T-cell (primary cell): ENCODE measurements around the gene PIN1. TPM values are rescaled to one million over a fixed set of nuclear protein-coding genes. Genes with fewer than 3 reads are reported as not detected.
A peak's percentile ranks its signal among the peaks of the same experiment; 100 is the strongest.

ENCODE experiments used
- ATAC-seq, 4 experiments: fragments of 200-7000 bp in 3 of 4; fragments of 150-1000 bp in 1 of 4; cut with Tn5 transposase; replicated peaks in 1 of 4; 1 replicate in 3 of 4; 2 replicates in 1 of 4; pipeline ENCODE4 v1.10.0; 2021; ENCODE audit warnings: moderate library complexity in 3 of 4, mild to moderate bottlenecking in 2 of 4, moderate number of reproducible peaks in 1 of 4
- CTCF ChIA-PET, 2 donors: fragments of 300-600 bp; sonication (Branson Sonifier 250); formaldehyde crosslinking; loops; one replicate each; lab custom pipeline; 2022; ENCODE audit warnings: antibody characterized with exemption in 2 of 2; lab: Charles Lee
- POLR2A ChIA-PET, 2 donors: fragments of 300-600 bp; sonication (Branson Sonifier 250); formaldehyde crosslinking; loops; one replicate each; lab custom pipeline; 2022; ENCODE audit warnings: antibody characterized with exemption in 2 of 2; lab: Charles Lee
- DNase-seq, 35 experiments: peaks; one replicate each; pipeline versions ENCODE4 v3.0.0 to v3.0.0-alpha.2; 2013 to 2023
- H3K27ac ChIP-seq: one replicate; pipeline ENCODE4 v1.5.1; 2013; ENCODE audit warnings: low read length
- H3K27me3 ChIP-seq, 2 experiments: replicated peaks in 1 of 2; 1 replicate in 1 of 2; 2 replicates in 1 of 2; pipeline versions ENCODE4 v1.6.1 to v1.7.0; 2013; ENCODE audit warnings: low read length in 1 of 2, mixed read lengths in 1 of 2; ENCODE audit not compliant: control insufficient read depth in 2 of 2, insufficient read depth in 2 of 2; ENCODE audit errors: extremely low read depth in 1 of 2
- H3K36me3 ChIP-seq, 2 donors: 1 replicate in 1 of 2; 2 replicates in 1 of 2; pipeline versions ENCODE4 v1.6.1 to v1.7.0; 2013; ENCODE audit warnings: low read length in 1 of 2; ENCODE audit not compliant: control insufficient read depth in 2 of 2, insufficient read depth in 1 of 2; ENCODE audit errors: extremely low read depth in 1 of 2
- H3K4me1 ChIP-seq, 2 experiments: 1 replicate in 1 of 2; 2 replicates in 1 of 2; pipeline versions ENCODE4 v1.6.1 to v1.7.0; 2013; ENCODE audit warnings: low read length in 2 of 2, mixed read lengths in 1 of 2; ENCODE audit not compliant: insufficient read depth in 2 of 2, control insufficient read depth in 1 of 2; ENCODE audit errors: extremely low read depth in 1 of 2
- H3K4me3 ChIP-seq, 2 donors: 1 replicate in 1 of 2; 2 replicates in 1 of 2; pipeline versions ENCODE4 v1.5.1 to v1.7.0; 2013; ENCODE audit warnings: mild to moderate bottlenecking in 2 of 2, low read length in 1 of 2, moderate library complexity in 1 of 2; ENCODE audit not compliant: control insufficient read depth in 1 of 2; ENCODE audit errors: extremely low read depth in 1 of 2
- H3K9me3 ChIP-seq: 2 replicates; pipeline ENCODE4 v1.7.0; 2013
- H3K27ac Mint-ChIP-seq, 2 donors: one replicate each; pipeline ENCODE4 v1.8.0; 2020 to 2021; ENCODE audit warnings: mild to moderate bottlenecking in 2 of 2, mixed read lengths in 2 of 2
- H3K27me3 Mint-ChIP-seq, 2 donors: one replicate each; pipeline ENCODE4 v1.8.0; 2021 to 2022; ENCODE audit warnings: mixed read lengths in 2 of 2
- H3K36me3 Mint-ChIP-seq: one replicate; pipeline ENCODE4 v1.8.0; 2021; ENCODE audit warnings: mixed read lengths
- H3K4me1 Mint-ChIP-seq, 3 donors: one replicate each; pipeline ENCODE4 v1.8.0; 2020 to 2022; ENCODE audit warnings: mixed read lengths in 3 of 3, mild to moderate bottlenecking in 1 of 3
- H3K4me3 Mint-ChIP-seq, 3 donors: one replicate each; pipeline ENCODE4 v1.8.0; 2020 to 2022; ENCODE audit warnings: mild to moderate bottlenecking in 3 of 3, mixed read lengths in 3 of 3, moderate library complexity in 3 of 3
- H3K9me3 Mint-ChIP-seq, 3 donors: one replicate each; pipeline ENCODE4 v1.8.0; 2020 to 2022; ENCODE audit warnings: mixed read lengths in 3 of 3
- WGBS: methylation state at CpG from one replicate; pipeline ENCODE4 v1.1.5; 2013; ENCODE audit warnings: missing lambda C conversion rate; ENCODE audit not compliant: insufficient coverage; 5-methylcytosine and 5-hydroxymethylcytosine counted together
- total RNA-seq, 35 experiments: library from RNA in 6 of 35; stranded (reverse) in 6 of 35; fragments of 120-200 nt in 1 of 35; gene quantifications; one replicate each; pipeline versions ENCODE4 v1.2.1 to v1.2.4 and lab custom pipeline; 2013 to 2026

Gene PIN1
- total RNA-seq, 5 donors from 2014 or later (not counting 1 experiment from before 2014, with no cell fraction given): 49.4 to 92.6 (median 79.4) TPM

DNA sequence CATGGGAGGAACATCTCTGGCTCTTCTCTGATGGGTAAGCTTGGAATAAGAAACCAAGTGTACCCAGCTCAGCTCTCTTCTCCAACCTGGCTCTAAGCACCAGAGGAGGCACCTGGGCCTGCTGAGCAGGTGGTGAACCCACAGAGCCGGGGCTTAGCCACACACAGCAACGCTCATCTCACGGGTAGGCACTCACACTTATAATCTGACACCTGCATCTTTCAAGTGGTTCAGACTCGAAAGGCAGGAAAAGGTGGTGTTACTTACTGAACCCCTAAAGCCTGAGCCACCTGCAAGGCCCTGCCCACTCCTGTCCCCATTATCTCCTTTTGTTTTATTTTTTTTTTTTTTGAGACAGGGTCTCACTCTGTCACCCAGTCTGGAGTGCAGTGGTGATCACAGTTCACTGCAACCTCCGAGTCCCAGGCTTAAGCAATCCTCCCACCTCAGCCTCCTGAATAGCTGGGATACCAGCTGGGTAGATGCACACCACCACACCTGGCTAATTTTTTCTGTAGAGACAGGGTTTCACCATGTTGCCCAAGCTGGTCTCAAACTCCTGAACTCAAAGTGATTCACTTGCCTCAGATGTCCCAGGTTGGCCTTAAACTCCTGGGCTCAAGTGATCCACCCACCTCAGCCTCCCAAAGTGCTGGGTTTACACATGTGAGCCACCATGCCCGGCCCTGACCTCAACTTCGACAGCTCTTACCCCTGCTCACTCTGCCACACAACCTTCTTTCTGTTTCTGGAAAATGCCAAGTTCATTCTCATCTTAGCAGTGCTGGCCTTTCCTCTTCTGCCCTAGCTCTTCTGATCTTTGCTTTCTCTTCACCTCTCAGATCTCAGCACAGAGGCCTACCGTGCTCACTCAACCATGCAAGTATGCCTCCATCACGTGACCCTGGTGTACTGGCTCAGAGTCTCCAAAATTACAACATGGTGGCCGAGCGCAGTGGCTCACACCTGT lies 26.0 kb upstream of the PIN1 start:
- H3K27ac Mint-ChIP-seq: peak overlapping the region; percentile 83 to 92
- POLR2A ChIA-PET: interaction anchor here (0.6 kb wide), 2 partner anchors 23 to 37 kb away, joined by 3 read pairs; no protein-coding TSS in a partner anchor
- H3K4me3 Mint-ChIP-seq: peak overlapping the region in 2 of 3 donors; percentile 2 to 65
- H3K4me1 Mint-ChIP-seq: peaks cover 31 to 40% (median 39%) of the 10 kb centered on the region in 3 donors
- Histone ChIP-seq H3K4me1 (peaks cover 13 to 56% of the 10 kb centered on the region in 2 experiments), H3K27me3 (no peaks in the 10 kb centered on the region), H3K4me3 (no peak overlapping the region), H3K27ac (peak overlapping the region; percentile 70), H3K9me3 (no peaks in the 10 kb centered on the region), H3K36me3 (peaks cover 0 to 30% of the 10 kb centered on the region in 2 donors)
- H3K36me3 Mint-ChIP-seq: peaks cover 17% of the 10 kb centered on the region
- H3K27me3 Mint-ChIP-seq: no peaks in the 10 kb centered on the region
- ATAC-seq (peak; percentile 80 to 96 (median 91)), DNase-seq (peak in 32 of 35 experiments; percentile 18 to 66 (median 41))
- H3K9me3 Mint-ChIP-seq: no peaks in the 10 kb centered on the region
- WGBS: 13% methylated on average over 9 of the region's 11 CpGs
- CTCF ChIA-PET: interaction anchor here in 1 of 2 donors (1.4 kb wide), 1 partner anchor 10 kb away, joined by 7 read pairs; no protein-coding TSS in a partner anchor

DNA sequence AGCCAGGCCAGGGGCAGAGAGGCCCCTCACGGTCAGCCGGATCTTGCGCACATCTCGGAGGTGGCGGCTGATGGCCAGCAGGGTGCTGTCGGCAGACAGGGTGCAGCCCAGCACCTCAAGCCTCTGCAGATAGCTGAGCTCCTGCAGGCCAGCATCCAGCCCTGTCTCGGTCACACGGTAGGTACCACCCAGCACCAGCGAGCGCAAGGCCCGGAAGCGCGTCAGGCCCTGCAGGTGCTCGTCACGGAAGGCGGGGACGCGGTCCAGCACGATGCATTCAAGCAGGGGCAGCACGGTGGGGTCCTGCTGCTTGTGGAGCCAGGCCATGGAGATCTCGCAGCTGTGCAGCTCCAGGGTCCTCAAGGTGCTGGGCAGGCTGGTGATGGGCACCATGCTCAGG lies 24.0 kb upstream of the PIN1 start:
- H3K27me3 Mint-ChIP-seq: no peaks in the 10 kb centered on the region
- H3K36me3 ChIP-seq: peaks cover 0 to 29% of the 10 kb centered on the region in 2 donors
- ChIA-PET POLR2A (no interaction called here), CTCF (interaction anchor here in 1 of 2 donors (0.6 kb wide), 1 partner anchor 10 kb away, joined by 4 read pairs; no protein-coding TSS in a partner anchor)
- DNase-seq (no peak), ATAC-seq (no peak)
- H3K4me3 Mint-ChIP-seq: no peak overlapping the region
- H3K4me1 ChIP-seq: peaks cover 13 to 53% of the 10 kb centered on the region in 2 experiments
- no peaks in the 10 kb centered on the region for H3K9me3 Mint-ChIP-seq
- H3K4me3 ChIP-seq: no peak overlapping the region
- H3K27ac ChIP-seq: no peak overlapping the region
- no peaks in the 10 kb centered on the region for H3K9me3 ChIP-seq
- peaks cover 26% of the 10 kb centered on the region for H3K36me3 Mint-ChIP-seq
- peaks cover 34 to 42% (median 40%) of the 10 kb centered on the region in 3 donors for H3K4me1 Mint-ChIP-seq
- H3K27me3 ChIP-seq: no peaks in the 10 kb centered on the region
- no peak overlapping the region for H3K27ac Mint-ChIP-seq
- 98% methylated on average over 21 of the region's 21 CpGs for WGBS

DNA sequence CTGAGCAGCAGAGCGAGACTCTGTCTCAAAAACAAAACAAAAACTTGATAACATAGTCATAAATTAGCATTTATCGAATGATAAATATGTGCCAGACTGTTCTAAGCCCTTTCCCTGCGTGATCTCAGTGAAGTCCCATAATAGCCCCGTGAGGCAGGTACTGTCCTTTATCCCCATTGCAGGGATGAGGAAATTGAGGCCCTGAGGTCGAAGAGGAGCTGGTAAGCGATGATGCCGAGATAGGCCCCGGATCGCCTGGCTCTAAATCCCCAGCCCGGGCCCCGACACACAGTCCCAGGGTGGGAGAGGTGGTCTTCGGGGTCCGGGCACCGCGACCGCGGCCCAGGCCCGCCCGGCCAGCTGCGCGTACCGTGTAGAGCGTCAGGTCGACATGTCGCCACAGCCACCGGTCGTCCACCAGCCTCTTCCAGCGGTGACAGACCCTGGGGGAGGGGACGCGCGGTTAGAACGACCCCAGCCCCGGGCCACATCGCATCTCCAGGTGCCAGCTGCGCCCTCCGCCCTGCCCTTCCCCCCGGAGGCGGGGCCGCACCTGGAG lies 16.9 kb upstream of the PIN1 start:
- DNase-seq (peak in 2 of 35 experiments; percentile 9 to 26), ATAC-seq (no peak)
- ChIA-PET POLR2A (interaction anchor here (0.6 kb wide), 3 partner anchors 16 to 235 kb away, joined by 3 to 5 read pairs (median 4); no protein-coding TSS in a partner anchor), CTCF (interaction anchor here (0.7 kb wide), 2 partner anchors 38 to 612 kb away, joined by 6 to 7 read pairs; no protein-coding TSS in a partner anchor)
- Mint-ChIP-seq H3K4me1 (peaks cover 33 to 37% (median 36%) of the 10 kb centered on the region in 3 donors), H3K27me3 (no peaks in the 10 kb centered on the region), H3K27ac (peak overlapping the region; percentile 92 to 95), H3K4me3 (peak overlapping the region; percentile 88 to 91 (median 89)), H3K9me3 (no peaks in the 10 kb centered on the region), H3K36me3 (peaks cover 22% of the 10 kb centered on the region)
- Histone ChIP-seq H3K9me3 (no peaks in the 10 kb centered on the region), H3K36me3 (peaks cover 0 to 4% of the 10 kb centered on the region in 2 donors), H3K27me3 (no peaks in the 10 kb centered on the region), H3K27ac (peak overlapping the region; percentile 100), H3K4me3 (peak overlapping the region; percentile 99 to 100), H3K4me1 (peaks cover 9 to 27% of the 10 kb centered on the region in 2 experiments)
- 1% methylated on average over 37 of the region's 39 CpGs for WGBS

DNA sequence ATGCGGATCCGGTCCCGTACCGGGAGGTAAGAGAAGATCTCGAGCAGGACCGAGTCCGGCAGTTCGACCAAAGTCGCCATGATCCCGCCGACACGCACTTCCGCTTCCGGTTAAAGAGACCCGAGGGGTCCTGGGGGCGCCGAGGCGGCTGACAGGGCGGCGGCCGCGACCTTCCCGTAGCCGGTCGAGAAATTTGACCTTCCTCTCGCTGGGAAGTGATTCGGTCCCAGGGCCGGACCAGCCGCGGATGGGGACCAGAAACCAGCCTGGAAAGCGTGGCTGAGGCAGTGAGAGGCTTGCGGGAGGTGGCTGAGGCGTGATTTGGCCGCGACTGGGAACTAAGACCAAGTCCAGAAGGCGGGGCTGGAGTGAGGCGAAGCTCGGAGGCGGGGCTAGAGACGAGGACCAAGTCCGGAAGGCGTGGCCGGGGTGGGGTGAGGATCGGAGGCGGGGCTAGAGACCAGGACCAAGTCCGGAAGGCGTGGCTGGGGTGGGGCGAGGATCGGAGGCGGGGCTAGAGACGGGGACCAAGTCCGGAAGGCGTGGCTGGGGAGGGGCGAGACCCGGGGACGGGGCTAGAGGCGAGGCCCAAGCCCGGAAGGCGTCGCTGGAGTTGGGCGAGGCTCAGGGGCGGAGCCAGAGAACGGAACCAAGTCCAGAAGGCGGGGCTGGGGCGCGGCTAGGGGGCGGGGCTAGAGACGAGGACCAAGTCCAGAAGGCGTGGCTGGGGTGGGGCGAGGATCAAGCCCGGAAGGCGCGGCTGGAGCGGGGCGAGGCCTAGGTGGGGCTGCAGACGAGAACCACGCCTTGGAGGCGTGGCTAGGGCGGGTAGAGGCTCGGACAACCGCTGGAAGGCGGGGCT lies 16.2 kb upstream of the PIN1 start, which contains the start of gene FBXL12:
Gene FBXL12 (minus strand): TSS at position 346 of the 862 bp plus-strand sequence. CDS start 266 bp downstream, at position 80.
- DNase-seq (peak; percentile 100), ATAC-seq (peak; percentile 88 to 92 (median 89))
- peaks cover 9 to 27% of the 10 kb centered on the region in 2 experiments for H3K4me1 ChIP-seq
- no peaks in the 10 kb centered on the region for H3K9me3 ChIP-seq
- ChIA-PET CTCF (interaction anchor here (0.7 kb wide), 2 partner anchors 38 to 613 kb away, joined by 6 to 7 read pairs; no protein-coding TSS in a partner anchor), POLR2A (interaction anchor here (0.6 kb wide), 3 partner anchors 17 to 236 kb away, joined by 3 to 5 read pairs (median 4); no protein-coding TSS in a partner anchor)
- under 1% methylated on average over 78 of the region's 82 CpGs for WGBS
- H3K36me3 Mint-ChIP-seq: peaks cover 23% of the 10 kb centered on the region
- peak within 1 kb of the TSS; percentile 99 to 100 for H3K4me3 ChIP-seq
- H3K27me3 ChIP-seq: no peaks in the 10 kb centered on the region
- H3K36me3 ChIP-seq: peaks cover 0 to under 1% of the 10 kb centered on the region in 2 donors
- peak within 1 kb of the TSS; percentile 100 for H3K27ac ChIP-seq
- peak within 1 kb of the TSS; percentile 88 to 91 (median 89) for H3K4me3 Mint-ChIP-seq
- H3K9me3 Mint-ChIP-seq: no peaks in the 10 kb centered on the region
- no peaks in the 10 kb centered on the region for H3K27me3 Mint-ChIP-seq
- peak within 1 kb of the TSS; percentile 92 to 95 for H3K27ac Mint-ChIP-seq
- H3K4me1 Mint-ChIP-seq: peaks cover 29 to 37% (median 34%) of the 10 kb centered on the region in 3 donors

DNA sequence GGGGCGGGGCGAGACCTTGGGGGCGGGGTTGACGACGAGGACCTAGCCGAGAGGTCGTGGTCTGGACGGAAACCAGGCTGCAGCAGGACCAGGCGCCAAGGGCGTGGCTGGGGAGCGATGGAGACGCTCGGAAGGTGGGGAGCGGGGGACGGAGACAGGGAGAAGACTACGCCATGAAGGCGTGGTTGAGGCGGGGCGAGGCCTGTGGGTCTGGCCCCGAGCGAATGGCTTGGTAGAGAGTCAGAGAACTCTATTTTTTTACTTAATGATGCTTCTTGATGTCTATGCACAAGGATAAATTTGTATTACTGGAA lies 15.6 kb upstream of the PIN1 start:
- peaks cover 27 to 36% (median 34%) of the 10 kb centered on the region in 3 donors for H3K4me1 Mint-ChIP-seq
- H3K36me3 ChIP-seq: no peaks in the 10 kb centered on the region
- peak overlapping the region; percentile 92 to 95 for H3K27ac Mint-ChIP-seq
- H3K9me3 ChIP-seq: no peaks in the 10 kb centered on the region
- no peaks in the 10 kb centered on the region for H3K9me3 Mint-ChIP-seq
- ATAC-seq (peak in 2 of 4 experiments; percentile 8), DNase-seq (no peak)
- H3K27me3 ChIP-seq: no peaks in the 10 kb centered on the region
- H3K36me3 Mint-ChIP-seq: peaks cover 21% of the 10 kb centered on the region
- H3K27me3 Mint-ChIP-seq: no peaks in the 10 kb centered on the region
- peak overlapping the region; percentile 54 for H3K27ac ChIP-seq
- H3K4me1 ChIP-seq: peaks cover 9 to 27% of the 10 kb centered on the region in 2 experiments
- ChIA-PET POLR2A (no interaction called here), CTCF (no interaction called here)
- H3K4me3 Mint-ChIP-seq: peak overlapping the region; percentile 88 to 91 (median 89)
- H3K4me3 ChIP-seq: peak overlapping the region; percentile 48 to 69
- WGBS: 0% methylated on average over 19 of the region's 21 CpGs
